ENCODE data around the gene SNU13.
"Not testable (repeated sequence)": the region's sequence is repeated elsewhere in the genome, so short reads cannot be mapped to it uniquely, and the experiment has no call there.

Gene SNU13

GRCh38 chr22:41641854-41642253 is 46.8 kb downstream of the SNU13 start:
- DNase-seq (ENCODE audit: low read depth, low spot score): no peak

GRCh38 chr22:41638748-41639147 is 49.9 kb downstream of the SNU13 start:
- no peak for DNase-seq (ENCODE audit: low read depth, low spot score)

- no peak for DNase-seq (ENCODE audit: low read depth, low spot score)
Measured at GRCh38 chr22:41638124-41638523, 50.5 kb downstream of the SNU13 start.

- not testable (repeated sequence) for DNase-seq (ENCODE audit: low read depth, low spot score)
Measured at GRCh38 chr22:41637623-41638022, 51.0 kb downstream of the SNU13 start.

- no peak for DNase-seq (ENCODE audit: low read depth, low spot score)
Measured at GRCh38 chr22:41636467-41636866, 52.2 kb downstream of the SNU13 start.

- not testable (repeated sequence) for DNase-seq (ENCODE audit: low read depth, low spot score)
Measured at GRCh38 chr22:41634610-41635009, 54.1 kb downstream of the SNU13 start.

GRCh38 chr22:41631615-41632014 is 57.1 kb downstream of the SNU13 start:
- not testable (repeated sequence) for DNase-seq (ENCODE audit: low read depth, low spot score)

GRCh38 chr22:41631115-41631514 is 57.6 kb downstream of the SNU13 start:
- not testable (repeated sequence) for DNase-seq (ENCODE audit: low read depth, low spot score)

GRCh38 chr22:41625577-41625976 is 63.1 kb downstream of the SNU13 start:
- no peak for DNase-seq (ENCODE audit: low read depth, low spot score)

Data from ELF-1 (cell line).